Small intestine (tissue), 7 donors: Measurements from ENCODE around the gene RUNX1. TPM values are rescaled to one million over a fixed set of nuclear protein-coding genes. Genes with fewer than 3 reads are reported as not detected.
"Not testable (repeated sequence)": the region's sequence is repeated elsewhere in the genome, so short reads cannot be mapped to it uniquely, and the experiment has no call there.

Experiments
- DNase-seq, 2 donors: peaks; one replicate each; pipeline versions ENCODE4 v3.0.0 to v3.0.0-alpha.2; 2013
- FAIRE-seq: peaks from 2 replicates; lab custom pipeline; 2012; peaks lifted over from hg19 to GRCh38; lab: Jason Lieb, UNC
- H3K27ac ChIP-seq, 3 donors: one replicate each; pipeline ENCODE4 v1.5.1; 2013; ENCODE audit warnings: low read length in 2 of 3, mild to moderate bottlenecking in 2 of 3, control low read depth in 1 of 3, inconsistent platforms in 1 of 3, low read depth in 1 of 3, moderate library complexity in 1 of 3
- H3K27me3 ChIP-seq, 3 donors: one replicate each; pipeline ENCODE4 v1.6.1; 2013; ENCODE audit warnings: low read length in 3 of 3, inconsistent platforms in 1 of 3; ENCODE audit not compliant: control insufficient read depth in 3 of 3, insufficient read depth in 3 of 3
- H3K36me3 ChIP-seq, 3 donors: one replicate each; pipeline ENCODE4 v1.6.1; 2013; ENCODE audit warnings: low read length in 3 of 3, inconsistent platforms in 1 of 3, low read depth in 1 of 3, mild to moderate bottlenecking in 1 of 3, moderate library complexity in 1 of 3; ENCODE audit not compliant: control insufficient read depth in 3 of 3, insufficient read depth in 2 of 3
- H3K4me1 ChIP-seq, 3 donors: one replicate each; pipeline ENCODE4 v1.6.1; 2013; ENCODE audit warnings: low read length in 2 of 3, inconsistent platforms in 1 of 3, low read depth in 1 of 3, mild to moderate bottlenecking in 1 of 3, moderate library complexity in 1 of 3; ENCODE audit not compliant: control insufficient read depth in 3 of 3, insufficient read depth in 2 of 3
- H3K4me3 ChIP-seq, 3 donors: one replicate each; pipeline ENCODE4 v1.5.1; 2013; ENCODE audit warnings: low read length in 3 of 3, control low read depth in 1 of 3, inconsistent platforms in 1 of 3, low read depth in 1 of 3, mild to moderate bottlenecking in 1 of 3, moderate library complexity in 1 of 3
- H3K9me3 ChIP-seq, 2 donors: one replicate each; pipeline ENCODE4 v1.6.1; 2013; ENCODE audit warnings: low read depth in 1 of 2, low read length in 1 of 2; ENCODE audit not compliant: control insufficient read depth in 2 of 2, insufficient read depth in 1 of 2
- WGBS, 3 donors: extraction: QIAGEN DNeasy Blood & Tissue Kit; methylation state at CpG; one replicate each; pipeline ENCODE4 v1.1.7; 2013; 5-methylcytosine and 5-hydroxymethylcytosine counted together
- polyA plus RNA-seq, 4 donors: library from polyadenylated mRNA; stranded (reverse) in 3 of 4; unstranded in 1 of 4; fragments of 200-250 nt in 3 of 4; fragments of 120-200 nt in 1 of 4; gene quantifications; one replicate each; pipeline versions ENCODE4 v1.2.1 to v1.2.3, GENCODE V29; 2013
- donor health status: healthy with polysubstance abuse.
- donor health status: control.
- donor health status: control.
- donor health status: Bipolar disorder and iron deficiency.
- donor health status: healthy.

Gene RUNX1
- polyA plus RNA-seq, 4 donors, result 2.5 to 6.2 (median 4.5) TPM

GRCh38 chr21:34994766-34995631 lies 54.1 kb downstream of the RUNX1 start:
- H3K36me3 ChIP-seq, result no peaks in the 10 kb centered on the region
- H3K27me3 ChIP-seq, result no peaks in the 10 kb centered on the region
- FAIRE-seq, result no peak
- H3K27ac ChIP-seq, result no peak overlapping the region
- no peak for DNase-seq
- no peaks in the 10 kb centered on the region for H3K4me1 ChIP-seq
- no peak overlapping the region for H3K4me3 ChIP-seq
- no peaks in the 10 kb centered on the region for H3K9me3 ChIP-seq
- WGBS, 3 donors, result 82 to 90% (median 84%) methylated on average over 12 of the region's 12 CpGs

GRCh38 chr21:34993521-34993921 lies 55.6 kb downstream of the RUNX1 start:
- H3K4me3 ChIP-seq, H3K4me1 ChIP-seq, H3K27me3 ChIP-seq, H3K27ac ChIP-seq, H3K36me3 ChIP-seq, FAIRE-seq, H3K9me3 ChIP-seq, DNase-seq: not testable (repeated sequence)
- 68 to 78% (median 77%) methylated on average over 3 of the region's 3 CpGs for WGBS, 3 donors

GRCh38 chr21:34992736-34993398 lies 56.2 kb downstream of the RUNX1 start:
- Histone ChIP-seq H3K36me3 (no peaks in the 10 kb centered on the region), H3K9me3 (no peaks in the 10 kb centered on the region), H3K4me3 (no peak overlapping the region), H3K27me3 (no peaks in the 10 kb centered on the region), H3K4me1 (no peaks in the 10 kb centered on the region), H3K27ac (no peak overlapping the region)
- WGBS, 3 donors, result 79 to 90% (median 87%) methylated on average over 13 of the region's 13 CpGs
- FAIRE-seq, result no peak
- DNase-seq, result no peak

GRCh38 chr21:34992180-34992579 lies 56.9 kb downstream of the RUNX1 start:
- DNase-seq (no peak), FAIRE-seq (no peak)
- WGBS, 3 donors, result 89 to 96% (median 91%) methylated on average over 4 of the region's 4 CpGs
- no peak overlapping the region for H3K27ac ChIP-seq
- H3K9me3 ChIP-seq, result no peaks in the 10 kb centered on the region
- peaks cover 0 to 2% (median 0%) of the 10 kb centered on the region in 3 donors for H3K4me1 ChIP-seq
- no peaks in the 10 kb centered on the region for H3K27me3 ChIP-seq
- H3K36me3 ChIP-seq, result no peaks in the 10 kb centered on the region
- no peak overlapping the region for H3K4me3 ChIP-seq

- no peak for FAIRE-seq
- 83 to 85% (median 83%) methylated on average over 10 of the region's 10 CpGs for WGBS, 3 donors
- H3K27me3 ChIP-seq, result no peaks in the 10 kb centered on the region
- H3K9me3 ChIP-seq, result no peaks in the 10 kb centered on the region
- no peak for DNase-seq
- H3K27ac ChIP-seq, result no peak overlapping the region
- no peaks in the 10 kb centered on the region for H3K36me3 ChIP-seq
- no peak overlapping the region for H3K4me3 ChIP-seq
- H3K4me1 ChIP-seq, result peaks cover 0 to 2% (median 0%) of the 10 kb centered on the region in 3 donors
Measured at GRCh38 chr21:34991366-34991957, 57.6 kb downstream of the RUNX1 start.

GRCh38 chr21:34990842-34991241 lies 58.3 kb downstream of the RUNX1 start:
- H3K36me3 ChIP-seq, result no peaks in the 10 kb centered on the region
- H3K27ac ChIP-seq, result no peak overlapping the region
- no peak overlapping the region for H3K4me3 ChIP-seq
- 96 to 97% (median 97%) methylated on average over 8 of the region's 8 CpGs for WGBS, 3 donors
- no peaks in the 10 kb centered on the region for H3K9me3 ChIP-seq
- FAIRE-seq (no peak), DNase-seq (no peak)
- H3K4me1 ChIP-seq, result peaks cover 0 to 2% (median 0%) of the 10 kb centered on the region in 3 donors
- H3K27me3 ChIP-seq, result no peaks in the 10 kb centered on the region

- DNase-seq (no peak), FAIRE-seq (no peak)
- Histone ChIP-seq H3K9me3 (no peaks in the 10 kb centered on the region), H3K27ac (no peak overlapping the region), H3K4me3 (no peak overlapping the region), H3K27me3 (no peaks in the 10 kb centered on the region), H3K4me1 (peaks cover 0 to 2% (median 0%) of the 10 kb centered on the region in 3 donors), H3K36me3 (no peaks in the 10 kb centered on the region)
- WGBS, 3 donors, result 74 to 85% (median 80%) methylated on average over 6 of the region's 6 CpGs
Measured at GRCh38 chr21:34989337-34990151, 59.6 kb downstream of the RUNX1 start.

GRCh38 chr21:34988625-34989024 lies 60.5 kb downstream of the RUNX1 start:
- DNase-seq (no peak), FAIRE-seq (no peak)
- H3K4me1 ChIP-seq, result peaks cover 0 to 2% (median 0%) of the 10 kb centered on the region in 3 donors
- 84 to 89% (median 89%) methylated on average over 2 of the region's 2 CpGs for WGBS, 3 donors
- H3K27ac ChIP-seq, result no peak overlapping the region
- H3K27me3 ChIP-seq, result no peaks in the 10 kb centered on the region
- H3K36me3 ChIP-seq, result no peaks in the 10 kb centered on the region
- no peaks in the 10 kb centered on the region for H3K9me3 ChIP-seq
- H3K4me3 ChIP-seq, result no peak overlapping the region
